ENCODE measurements around the gene DNAJB8.

DNAJB8 gene

DNA sequence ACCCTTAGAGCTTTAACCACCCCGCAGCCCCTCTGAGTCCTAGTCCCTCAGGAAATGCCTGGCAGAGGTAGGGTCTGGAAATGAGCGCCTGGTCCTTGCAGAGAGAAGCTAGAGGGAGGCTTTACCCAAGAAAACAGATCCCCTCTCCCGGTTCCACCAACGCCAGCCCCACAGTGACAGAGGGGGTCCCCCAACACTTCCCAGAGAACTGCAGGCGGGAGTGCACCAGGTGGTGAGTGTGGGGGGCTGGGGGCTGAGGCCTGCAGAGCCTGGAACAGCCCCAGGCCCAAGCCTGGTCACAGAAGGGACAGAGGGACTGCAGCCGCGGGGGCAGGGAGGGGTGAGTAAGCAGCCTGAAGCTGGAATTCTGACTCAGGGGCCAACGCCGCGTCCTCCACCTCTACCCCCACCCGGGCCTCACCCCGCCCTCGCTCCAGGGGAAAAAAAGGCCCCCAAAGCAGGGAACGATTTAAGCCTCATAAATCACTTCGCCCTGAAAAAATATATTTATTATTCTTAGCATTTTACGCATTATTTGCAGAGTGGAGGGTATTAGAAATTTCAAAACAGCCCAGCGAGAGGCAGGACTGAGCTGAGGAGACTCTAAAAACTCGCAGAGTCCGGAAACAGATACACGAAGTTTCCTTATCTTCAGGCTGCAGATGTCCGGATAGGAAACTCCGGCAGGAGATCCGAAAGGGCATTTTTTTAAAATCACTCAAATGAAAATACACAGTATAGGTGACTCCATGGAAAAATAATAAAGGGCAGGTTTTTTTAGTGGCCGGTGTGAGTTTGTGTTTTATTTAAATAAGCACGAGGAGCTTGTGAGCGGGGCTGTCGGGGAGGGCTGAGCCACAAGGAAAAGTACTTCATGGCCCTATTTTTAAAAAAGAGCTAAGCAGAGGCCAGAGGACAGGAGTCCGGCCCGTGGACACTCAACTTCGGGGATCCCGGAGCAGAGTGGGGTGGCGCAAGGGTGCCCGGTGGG is 16.3 kb upstream of the DNAJB8 start:
- DNase-seq (ENCODE audit: low read depth) = no peak

GRCh38 chr3:128482175-128482574 is 15.5 kb upstream of the DNAJB8 start:
- no peak for DNase-seq (ENCODE audit: low read depth)

GRCh38 chr3:128481438-128481942 is 14.8 kb upstream of the DNAJB8 start:
- no peak for DNase-seq (ENCODE audit: low read depth)

GRCh38 chr3:128480717-128481437 is 14.2 kb upstream of the DNAJB8 start:
- no peak for DNase-seq (ENCODE audit: low read depth)

DNA sequence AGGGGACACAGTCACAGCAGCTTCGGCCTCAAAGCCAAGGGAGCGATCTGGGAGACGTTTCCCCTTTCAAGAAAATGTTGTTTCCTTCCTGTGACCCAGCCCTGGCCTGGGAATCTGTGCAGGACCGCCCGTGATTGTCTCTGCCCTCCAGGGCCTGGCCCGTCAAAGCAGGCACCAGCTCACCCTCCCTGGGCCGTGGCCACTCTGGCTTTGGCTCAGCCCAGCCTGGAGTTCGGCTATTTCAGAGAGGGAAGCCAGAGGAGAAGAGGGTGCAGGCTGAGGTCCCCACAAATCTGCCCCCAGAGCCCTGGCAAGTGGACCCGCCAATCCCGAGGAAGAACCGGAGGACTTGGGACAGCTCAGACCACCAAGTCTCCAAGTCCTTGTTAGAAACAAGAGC is 13.6 kb upstream of the DNAJB8 start:
- DNase-seq (ENCODE audit: low read depth) = no peak

GRCh38 chr3:128479558-128480086 is 12.9 kb upstream of the DNAJB8 start:
- no peak for DNase-seq (ENCODE audit: low read depth)

- no peak for DNase-seq (ENCODE audit: low read depth)
These were observed 12.2 kb upstream of the DNAJB8 start for GRCh38 chr3:128478576-128479506.

- no peak for DNase-seq (ENCODE audit: low read depth)
These were observed 10.0 kb upstream of the DNAJB8 start for GRCh38 chr3:128476659-128477058.

GRCh38 chr3:128475355-128475754 is 8.7 kb upstream of the DNAJB8 start:
- DNase-seq (ENCODE audit: low read depth) = no peak

DNA sequence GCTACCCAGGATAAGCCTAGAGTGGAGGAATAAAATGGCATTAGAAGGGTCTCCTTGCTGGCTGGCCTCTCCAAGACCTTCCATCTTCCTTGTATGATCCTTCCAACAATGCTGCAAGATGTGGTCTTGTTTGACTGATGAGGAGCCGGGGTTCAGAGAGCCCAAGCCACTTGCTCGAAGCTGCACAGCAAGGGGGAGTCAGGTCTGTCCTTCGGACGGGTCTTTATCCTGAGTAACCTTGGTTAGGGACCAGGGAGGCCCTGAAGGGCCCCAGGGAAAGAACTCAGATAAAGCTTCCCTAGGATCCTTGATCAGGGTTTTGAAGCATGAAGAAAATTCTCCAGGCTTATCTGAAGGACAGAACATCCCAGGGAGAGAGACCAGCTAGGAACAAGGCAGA is 7.0 kb upstream of the DNAJB8 start:
- DNase-seq (ENCODE audit: low read depth) = no peak

DNA sequence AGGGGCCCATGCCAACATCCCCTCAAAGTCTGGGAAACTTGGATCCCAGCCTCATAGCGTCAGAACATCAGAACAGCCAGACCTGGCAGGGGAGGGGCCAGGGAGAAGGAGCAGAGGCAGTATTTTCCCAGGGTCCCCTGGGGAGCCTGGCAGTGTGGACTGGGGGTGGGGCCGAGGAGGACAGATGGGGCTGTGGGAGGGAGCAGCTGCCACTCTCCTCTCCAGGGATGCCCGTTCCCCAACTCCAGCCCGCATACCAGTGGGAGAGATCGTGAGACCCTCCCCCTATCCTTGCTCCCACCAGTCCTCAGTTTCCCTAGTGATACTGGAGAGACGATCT is 6.5 kb upstream of the DNAJB8 start:
- no peak for DNase-seq (ENCODE audit: low read depth)

GRCh38 chr3:128472449-128473179 is 5.9 kb upstream of the DNAJB8 start:
- DNase-seq (ENCODE audit: low read depth) = no peak

DNA sequence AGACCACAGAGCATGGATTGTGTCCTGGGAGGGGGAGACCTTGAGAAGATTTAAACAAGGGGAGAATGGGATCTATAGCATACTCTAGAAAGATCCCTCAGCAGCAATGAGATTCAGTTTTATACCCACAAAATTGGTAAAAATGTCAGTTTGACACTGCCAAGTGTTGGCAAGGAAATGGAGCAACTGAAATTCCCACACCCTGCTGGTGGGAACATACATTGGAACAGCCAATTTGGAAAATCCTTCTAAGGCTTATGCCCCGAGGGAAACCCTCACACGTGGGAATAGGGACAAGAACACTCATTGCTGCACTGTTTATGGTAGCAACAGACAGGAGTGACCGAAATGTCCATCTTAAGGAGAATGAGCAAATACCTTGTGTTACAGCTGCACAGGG is 5.0 kb upstream of the DNAJB8 start:
- DNase-seq (ENCODE audit: low read depth) = no peak

DNA sequence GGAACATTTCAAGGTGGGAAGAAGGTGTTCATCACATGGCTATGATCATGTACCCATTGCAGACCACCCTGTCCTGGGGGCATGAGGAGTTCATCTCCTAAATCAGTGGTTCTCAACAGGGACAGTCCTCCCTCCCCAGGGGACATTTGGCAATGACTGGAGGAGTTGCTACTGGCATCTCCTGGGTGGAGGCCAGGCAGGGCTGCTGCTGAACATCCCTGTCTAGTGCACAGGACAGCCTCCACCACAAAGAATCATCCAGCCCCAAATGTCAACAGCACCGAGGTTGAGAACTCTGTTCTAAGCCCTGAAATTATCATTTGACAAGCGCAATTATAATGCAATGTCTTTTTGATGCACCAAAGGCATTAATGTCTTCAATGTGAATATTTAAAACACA is 4.4 kb upstream of the DNAJB8 start:
- DNase-seq (ENCODE audit: low read depth) = no peak

- no peak for DNase-seq (ENCODE audit: low read depth)
These were observed 3.6 kb upstream of the DNAJB8 start for GRCh38 chr3:128470134-128470899.

GRCh38 chr3:128469556-128469955 is 2.9 kb upstream of the DNAJB8 start:
- DNase-seq (ENCODE audit: low read depth) = no peak

GRCh38 chr3:128468791-128469527 is 2.3 kb upstream of the DNAJB8 start:
- no peak for DNase-seq (ENCODE audit: low read depth)

DNA sequence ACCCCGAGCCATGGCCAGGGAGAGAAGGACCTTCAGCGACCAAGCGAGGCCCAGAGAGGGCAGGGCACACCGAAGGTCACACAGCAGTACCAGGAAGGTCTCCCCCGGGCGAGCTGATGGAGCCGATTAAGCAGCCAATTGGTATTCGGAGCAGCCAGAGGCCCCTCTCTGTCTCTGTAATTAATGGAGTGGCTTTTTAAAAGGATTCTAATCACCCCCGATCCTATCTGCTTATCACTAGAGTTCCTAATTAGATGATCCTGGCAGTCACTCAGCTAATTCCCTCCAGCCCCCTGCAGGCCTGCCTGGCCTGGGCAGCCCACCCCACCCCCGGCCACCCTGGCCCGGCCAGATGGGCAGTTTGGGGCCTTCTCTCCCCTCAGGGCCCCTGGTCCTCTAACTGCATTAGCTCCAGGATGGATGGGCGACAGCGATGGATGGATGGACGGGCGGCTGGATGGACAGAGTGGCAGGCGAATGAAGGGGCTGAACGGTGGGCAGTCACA is 1.6 kb upstream of the DNAJB8 start:
- no peak for DNase-seq (ENCODE audit: low read depth)

DNA sequence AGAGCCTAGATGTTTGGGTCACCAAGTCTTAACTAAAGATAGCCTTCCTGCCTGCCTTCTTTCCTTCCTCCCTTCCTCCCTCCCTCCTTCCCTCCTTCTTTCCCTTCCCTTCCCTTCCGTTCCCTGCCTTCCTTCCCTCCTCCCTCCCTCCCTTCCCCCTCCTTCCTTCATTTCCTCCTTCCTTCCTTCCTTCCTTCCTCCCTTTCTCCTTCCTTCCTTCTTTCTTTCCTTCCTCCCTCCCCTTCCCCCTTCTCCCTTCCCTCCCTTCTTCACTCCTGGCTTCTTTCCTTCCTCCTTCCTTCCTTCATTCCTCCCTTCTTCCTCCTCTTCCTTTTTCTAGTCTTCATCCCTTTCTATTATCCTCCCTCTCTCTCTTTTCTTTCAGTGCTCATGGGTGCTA is 2.0 kb downstream of the DNAJB8 start:
- DNase-seq (ENCODE audit: low read depth) = no peak

Data from stimulated activated CD8-positive, alpha-beta memory T cell treated with anti-CD3 and anti-CD28 coated beads, Interleukin-7, amount 100 ng/mL, for 24 hours (primary cell).